ENCODE data around the gene ZNF597.

DNA sequence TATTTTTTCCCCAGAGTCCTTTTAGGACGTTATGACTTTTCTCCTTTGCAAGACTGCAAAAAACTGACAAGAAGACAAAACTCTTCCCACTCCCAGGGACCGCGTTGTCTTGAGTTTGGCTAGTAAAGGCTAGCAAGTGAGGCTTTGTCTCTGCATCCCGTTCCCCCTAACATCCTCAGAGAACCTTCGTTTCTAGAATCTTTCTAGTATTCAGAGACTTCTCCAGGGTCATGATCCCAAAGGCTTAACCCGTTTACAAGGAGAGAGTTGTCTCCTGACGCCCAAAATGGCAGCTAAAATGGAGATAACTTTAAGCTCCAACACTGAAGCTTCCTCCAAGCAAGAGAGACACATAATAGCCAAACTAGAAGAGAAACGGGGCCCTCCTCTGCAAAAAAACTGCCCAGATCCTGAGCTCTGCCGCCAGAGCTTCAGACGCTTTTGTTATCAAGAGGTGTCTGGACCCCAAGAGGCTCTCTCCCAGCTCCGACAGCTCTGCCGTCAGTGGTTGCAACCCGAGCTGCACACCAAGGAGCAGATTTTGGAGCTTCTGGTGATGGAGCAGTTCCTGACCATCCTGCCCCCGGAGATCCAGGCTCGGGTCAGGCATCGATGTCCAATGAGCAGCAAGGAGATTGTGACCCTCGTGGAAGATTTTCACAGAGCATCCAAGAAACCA lies 41.4 kb downstream of the ZNF597 start:
- TF ChIP-seq POLR2A (IDR thresholded peaks at IDR 0.05) (no peak), POLR2AphosphoS5 (IDR thresholded peaks at IDR 0.05) (no peak)
- TF ChIP-seq, protein P1, sequence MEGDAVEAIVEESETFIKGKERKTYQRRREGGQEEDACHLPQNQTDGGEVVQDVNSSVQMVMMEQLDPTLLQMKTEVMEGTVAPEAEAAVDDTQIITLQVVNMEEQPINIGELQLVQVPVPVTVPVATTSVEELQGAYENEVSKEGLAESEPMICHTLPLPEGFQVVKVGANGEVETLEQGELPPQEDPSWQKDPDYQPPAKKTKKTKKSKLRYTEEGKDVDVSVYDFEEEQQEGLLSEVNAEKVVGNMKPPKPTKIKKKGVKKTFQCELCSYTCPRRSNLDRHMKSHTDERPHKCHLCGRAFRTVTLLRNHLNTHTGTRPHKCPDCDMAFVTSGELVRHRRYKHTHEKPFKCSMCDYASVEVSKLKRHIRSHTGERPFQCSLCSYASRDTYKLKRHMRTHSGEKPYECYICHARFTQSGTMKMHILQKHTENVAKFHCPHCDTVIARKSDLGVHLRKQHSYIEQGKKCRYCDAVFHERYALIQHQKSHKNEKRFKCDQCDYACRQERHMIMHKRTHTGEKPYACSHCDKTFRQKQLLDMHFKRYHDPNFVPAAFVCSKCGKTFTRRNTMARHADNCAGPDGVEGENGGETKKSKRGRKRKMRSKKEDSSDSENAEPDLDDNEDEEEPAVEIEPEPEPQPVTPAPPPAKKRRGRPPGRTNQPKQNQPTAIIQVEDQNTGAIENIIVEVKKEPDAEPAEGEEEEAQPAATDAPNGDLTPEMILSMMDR (IDR thresholded peaks at IDR 0.05), result no peak

Measured in prostate gland (tissue), 2 donors.